Measurements from ENCODE around the gene MALAT1.

GRCh38 chr11:65506772-65507505 is 8.1 kb downstream of the MALAT1 start:
- TF ChIP-seq CTCF (conservative IDR thresholded peaks at IDR 0.05; ENCODE audit: low read depth in 2 of 2) (no peak), EZH2 (IDR thresholded peaks at IDR 0.05; ENCODE audit: low read depth, unreplicated experiment) (no peak), REST (IDR thresholded peaks at IDR 0.05; ENCODE audit: unreplicated experiment) (no peak), POLR2AphosphoS5 (IDR thresholded peaks at IDR 0.05; ENCODE audit: low read depth) (peak; percentile 62), CREB1 (CRISPR knock-in tag; IDR thresholded peaks at IDR 0.05; ENCODE audit: low read depth) (no peak), EZH2phosphoT487 (IDR thresholded peaks at IDR 0.05; ENCODE audit: unreplicated experiment) (no peak)

Measured in GM23338 (cell line).